ENCODE data around the gene GGCX.
A peak's percentile ranks its signal among the peaks of the same experiment; 100 is the strongest.

GGCX gene

GRCh38 chr2:85598594-85599340 lies 37.5 kb upstream of the GGCX start:
- Histone ChIP-seq H3K4me3 (replicated peaks; ENCODE audit: low read depth, low read length) (no peak overlapping the region), H3K27me3 (replicated peaks; ENCODE audit: control insufficient read depth, insufficient read depth, low read length) (no peaks in the 10 kb centered on the region), H3K36me3 (ENCODE audit: control insufficient read depth, insufficient read depth, low read length) (peaks cover 8% of the 10 kb centered on the region)
- TF ChIP-seq CTCF (IDR thresholded peaks at IDR 0.05; ENCODE audit: insufficient read depth, low read length, poor library complexity, severe bottlenecking): no peak
- no peak for DNase-seq (ENCODE audit: extremely low read depth, insufficient read length)

GRCh38 chr2:85597241-85597640 lies 35.9 kb upstream of the GGCX start:
- no peak for DNase-seq (ENCODE audit: extremely low read depth, insufficient read length)
- no peak for TF ChIP-seq CTCF (IDR thresholded peaks at IDR 0.05; ENCODE audit: insufficient read depth, low read length, poor library complexity, severe bottlenecking)
- no peak overlapping the region for H3K4me3 ChIP-seq (replicated peaks; ENCODE audit: low read depth, low read length)

GRCh38 chr2:85596486-85597143 lies 35.3 kb upstream of the GGCX start:
- peak overlapping the region; percentile 97 for H3K4me3 ChIP-seq (replicated peaks; ENCODE audit: low read depth, low read length)
- H3K27me3 ChIP-seq (replicated peaks; ENCODE audit: control insufficient read depth, insufficient read depth, low read length): no peaks in the 10 kb centered on the region
- TF ChIP-seq CTCF (IDR thresholded peaks at IDR 0.05; ENCODE audit: insufficient read depth, low read length, poor library complexity, severe bottlenecking): no peak
- H3K36me3 ChIP-seq (ENCODE audit: control insufficient read depth, insufficient read depth, low read length): peaks cover 8% of the 10 kb centered on the region
- DNase-seq (ENCODE audit: extremely low read depth, insufficient read length): no peak

More at GRCh38 chr2:85597241-85597640, 35.9 kb upstream of the GGCX start:
- no peaks in the 10 kb centered on the region for H3K27me3 ChIP-seq (replicated peaks; ENCODE audit: control insufficient read depth, insufficient read depth, low read length)
- peaks cover 8% of the 10 kb centered on the region for H3K36me3 ChIP-seq (ENCODE audit: control insufficient read depth, insufficient read depth, low read length)

- peak overlapping the region; percentile 97 for H3K4me3 ChIP-seq (replicated peaks; ENCODE audit: low read depth, low read length)
- H3K36me3 ChIP-seq (ENCODE audit: control insufficient read depth, insufficient read depth, low read length): peaks cover 8% of the 10 kb centered on the region
- TF ChIP-seq CTCF (IDR thresholded peaks at IDR 0.05; ENCODE audit: insufficient read depth, low read length, poor library complexity, severe bottlenecking): no peak
- no peaks in the 10 kb centered on the region for H3K27me3 ChIP-seq (replicated peaks; ENCODE audit: control insufficient read depth, insufficient read depth, low read length)
- DNase-seq (ENCODE audit: extremely low read depth, insufficient read length): no peak
Observed at GRCh38 chr2:85596026-85596333, 34.7 kb upstream of the GGCX start.

GRCh38 chr2:85595301-85596025 lies 34.2 kb upstream of the GGCX start, which contains the start of gene RNF181:
Gene RNF181, plus strand, starts transcription at chr2:85595745. Its CDS starts 19 bp downstream, at chr2:85595764.
- peak within 1 kb of the TSS; percentile 97 for H3K4me3 ChIP-seq (replicated peaks; ENCODE audit: low read depth, low read length)
- peaks cover 8% of the 10 kb centered on the region for H3K36me3 ChIP-seq (ENCODE audit: control insufficient read depth, insufficient read depth, low read length)
- DNase-seq (ENCODE audit: extremely low read depth, insufficient read length): peak; percentile 88
- no peaks in the 10 kb centered on the region for H3K27me3 ChIP-seq (replicated peaks; ENCODE audit: control insufficient read depth, insufficient read depth, low read length)
- no peak for TF ChIP-seq CTCF (IDR thresholded peaks at IDR 0.05; ENCODE audit: insufficient read depth, low read length, poor library complexity, severe bottlenecking)
